AG09319 (cell line): ENCODE data around the gene HLF.

Experiments
- DNase-seq: peaks from one replicate; pipeline ENCODE4 v3.0.0-alpha.2; 2010; ENCODE audit warnings: low read depth; ENCODE audit errors: extremely low read depth
- CTCF ChIP-seq: IDR thresholded peaks from 2 replicates; pipeline ENCODE4 v1.5.1; 2011; ENCODE audit warnings: low read depth, mild to moderate bottlenecking, inconsistent platforms, low read length, moderate library complexity

Gene HLF

DNA sequence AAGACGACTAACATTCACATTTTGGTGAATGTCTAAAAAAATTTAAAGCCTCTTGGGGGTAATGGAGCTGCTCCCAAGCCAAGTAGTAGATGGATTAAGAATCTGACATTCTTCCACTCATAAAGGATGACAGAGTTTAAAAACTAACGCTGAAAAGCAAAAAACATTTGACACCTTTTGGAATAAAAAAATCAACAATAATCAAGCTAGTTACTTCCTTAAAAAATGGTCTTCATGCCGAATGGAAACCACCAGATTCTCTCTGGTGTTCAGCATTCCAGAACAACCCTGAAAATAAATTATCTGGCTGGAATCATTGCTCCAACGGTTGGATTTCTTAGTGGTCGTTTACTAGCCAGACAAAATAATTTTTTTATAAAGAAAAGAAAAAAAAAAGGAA lies 18.0 kb downstream of the HLF start:
- DNase-seq: no peak
- no peak for TF ChIP-seq CTCF

- no peak for TF ChIP-seq CTCF
- no peak for DNase-seq
These were observed 18.7 kb downstream of the HLF start for GRCh38 chr17:55283256-55283965.

GRCh38 chr17:55284001-55284884 lies 19.5 kb downstream of the HLF start:
- no peak for DNase-seq
- TF ChIP-seq CTCF: no peak

DNA sequence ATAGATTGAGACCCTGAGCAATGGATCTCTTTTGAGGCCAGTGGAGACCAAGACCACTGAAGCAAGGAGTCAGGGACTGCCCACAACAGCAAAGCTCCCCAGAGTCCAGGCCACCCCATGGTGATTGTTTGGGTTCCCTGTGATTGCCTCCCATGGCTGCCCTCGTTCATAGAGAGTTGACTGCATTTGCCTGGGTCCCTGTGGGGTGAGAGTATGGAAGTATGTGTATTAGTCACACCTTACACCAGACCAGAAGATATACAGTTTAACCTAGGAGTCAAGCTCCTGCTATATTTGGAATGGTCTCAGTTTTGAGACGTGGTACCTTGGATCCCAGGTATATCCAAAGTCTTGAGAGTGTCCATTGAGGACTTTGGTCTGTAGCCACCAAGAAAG lies 20.2 kb downstream of the HLF start:
- no peak for DNase-seq
- no peak for TF ChIP-seq CTCF

GRCh38 chr17:55285340-55286301 lies 20.9 kb downstream of the HLF start:
- TF ChIP-seq CTCF: no peak
- DNase-seq: no peak

DNA sequence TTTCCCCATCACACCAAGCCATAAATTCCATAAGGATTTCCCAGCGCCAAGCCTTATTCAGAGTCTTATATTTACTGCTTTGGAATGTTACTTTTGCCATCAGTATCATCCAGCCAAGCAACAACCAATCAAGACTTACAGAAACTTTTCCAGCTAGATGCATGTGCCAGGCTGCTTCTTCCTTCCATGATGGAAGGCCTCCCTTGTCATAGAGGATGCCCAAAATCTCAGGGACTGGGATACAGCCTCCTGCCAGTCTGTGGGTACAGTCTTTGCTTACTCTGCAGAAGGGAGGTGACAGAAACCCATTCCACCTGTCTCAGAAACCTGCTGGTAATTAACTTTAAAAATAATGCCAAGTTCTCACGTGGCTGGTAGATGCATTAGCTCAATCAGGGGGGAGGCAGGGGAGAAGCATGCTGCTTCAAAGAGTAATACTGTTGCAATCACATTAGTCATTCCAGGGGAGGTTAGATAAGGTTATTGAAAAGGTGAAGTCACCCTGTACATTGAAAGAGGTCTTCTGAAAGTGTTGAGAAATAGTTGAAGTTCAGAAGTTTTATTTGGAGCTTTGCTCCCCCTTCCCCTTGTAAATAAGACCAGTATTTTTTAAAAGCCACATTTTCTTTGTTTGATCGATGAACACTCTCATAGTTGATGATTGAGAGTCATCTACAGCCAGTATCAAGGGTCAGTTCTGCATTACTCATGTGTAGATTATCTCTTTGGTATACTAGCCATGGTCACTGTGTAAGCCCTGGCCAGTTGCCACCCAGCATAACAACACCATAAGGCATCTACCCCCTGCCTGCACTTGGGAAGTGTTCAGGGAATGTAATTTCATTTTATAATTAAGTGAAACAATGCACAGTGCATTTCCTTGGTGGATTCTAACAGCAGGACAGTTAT lies 22.2 kb downstream of the HLF start:
- DNase-seq: no peak

More for the DNA sequence above, 22.2 kb downstream of the HLF start:
- no peak for TF ChIP-seq CTCF
